ENCODE results near the gene SIM2.

Gene SIM2

DNA sequence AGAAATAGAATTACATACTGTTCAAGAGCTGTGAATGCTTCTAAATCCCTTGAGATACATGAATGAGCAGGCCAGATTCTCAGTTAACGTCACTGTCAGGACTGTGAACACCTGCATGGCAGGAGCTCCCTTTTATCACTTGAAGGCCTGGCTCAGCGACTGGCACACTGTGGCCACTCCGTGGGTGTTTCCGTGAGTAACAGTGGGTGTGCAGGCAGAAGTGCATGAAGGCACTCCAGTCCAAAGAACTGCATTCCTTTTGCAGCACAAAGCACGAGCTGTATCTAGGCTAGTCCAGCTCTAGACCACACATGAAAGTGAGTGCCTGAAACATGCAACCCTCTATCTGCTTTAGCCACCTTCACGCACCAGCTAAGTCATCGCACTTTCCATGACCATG lies 9.6 kb upstream of the SIM2 start:
- no peak for DNase-seq

DNA sequence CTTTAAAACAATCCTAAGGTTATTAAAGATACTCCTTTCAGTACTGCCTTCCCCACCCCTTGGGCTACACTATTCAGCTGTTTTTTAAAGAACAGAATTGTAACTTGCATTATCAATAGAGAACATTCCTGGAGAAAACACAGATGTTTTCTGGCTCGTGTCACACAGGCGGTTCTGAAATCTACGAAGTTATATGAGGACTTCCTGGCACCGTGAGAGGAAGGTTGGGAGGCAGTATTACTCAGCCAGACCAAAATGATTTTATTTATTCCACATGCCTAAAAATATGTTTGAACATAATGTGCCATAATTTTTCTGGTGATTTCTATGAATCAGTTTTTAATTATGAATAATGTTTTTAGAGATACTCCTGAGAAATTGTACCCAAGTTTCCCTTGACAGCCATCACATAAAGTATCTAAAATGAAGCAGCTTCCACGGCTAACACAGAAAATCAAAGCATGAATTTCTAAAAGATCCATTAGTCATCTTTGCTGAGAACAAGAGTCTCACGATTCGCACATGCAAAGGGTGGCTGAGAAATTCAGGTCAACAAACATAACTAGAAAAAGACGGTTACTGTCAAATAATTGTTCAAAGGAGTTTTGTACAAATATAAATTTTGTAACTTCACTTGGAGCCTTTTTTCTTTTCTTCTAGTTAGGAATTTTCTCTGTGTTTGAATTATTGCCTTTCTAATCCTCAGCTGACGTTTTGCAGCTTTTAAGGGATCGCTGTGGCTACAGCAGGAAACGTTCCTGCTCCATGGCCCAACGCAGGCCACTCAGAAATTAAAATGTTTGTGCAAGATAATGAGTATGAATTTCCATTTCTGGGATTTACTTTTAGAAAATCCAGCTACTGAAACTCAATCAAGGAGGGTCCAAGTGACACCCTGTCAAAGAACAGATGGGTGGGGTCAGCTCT lies 8.0 kb upstream of the SIM2 start:
- no peak for DNase-seq

DNA sequence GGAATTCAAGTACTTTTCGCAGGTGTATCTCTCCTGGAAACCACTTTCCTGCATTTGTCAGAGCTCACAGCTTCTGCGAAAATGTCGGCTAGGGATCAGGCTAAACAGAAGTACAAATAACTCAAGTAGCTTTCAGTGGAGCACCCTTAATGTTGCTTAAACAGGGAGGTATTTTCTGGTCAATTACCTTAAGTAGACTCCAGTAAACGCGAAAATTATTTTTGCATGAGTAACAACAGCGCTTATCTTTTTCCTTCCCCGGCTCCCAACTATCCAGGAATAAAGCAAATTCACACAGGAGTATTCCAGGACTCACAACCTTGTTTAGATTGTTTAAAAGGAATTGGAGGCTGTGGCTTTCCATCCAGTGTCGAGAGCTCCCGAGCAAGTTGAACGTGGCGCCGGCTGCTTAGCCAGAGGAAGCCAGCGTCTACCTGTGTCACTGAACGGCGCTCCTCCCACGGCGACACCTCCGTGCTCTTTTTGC lies 7.3 kb upstream of the SIM2 start:
- DNase-seq, result no peak

DNA sequence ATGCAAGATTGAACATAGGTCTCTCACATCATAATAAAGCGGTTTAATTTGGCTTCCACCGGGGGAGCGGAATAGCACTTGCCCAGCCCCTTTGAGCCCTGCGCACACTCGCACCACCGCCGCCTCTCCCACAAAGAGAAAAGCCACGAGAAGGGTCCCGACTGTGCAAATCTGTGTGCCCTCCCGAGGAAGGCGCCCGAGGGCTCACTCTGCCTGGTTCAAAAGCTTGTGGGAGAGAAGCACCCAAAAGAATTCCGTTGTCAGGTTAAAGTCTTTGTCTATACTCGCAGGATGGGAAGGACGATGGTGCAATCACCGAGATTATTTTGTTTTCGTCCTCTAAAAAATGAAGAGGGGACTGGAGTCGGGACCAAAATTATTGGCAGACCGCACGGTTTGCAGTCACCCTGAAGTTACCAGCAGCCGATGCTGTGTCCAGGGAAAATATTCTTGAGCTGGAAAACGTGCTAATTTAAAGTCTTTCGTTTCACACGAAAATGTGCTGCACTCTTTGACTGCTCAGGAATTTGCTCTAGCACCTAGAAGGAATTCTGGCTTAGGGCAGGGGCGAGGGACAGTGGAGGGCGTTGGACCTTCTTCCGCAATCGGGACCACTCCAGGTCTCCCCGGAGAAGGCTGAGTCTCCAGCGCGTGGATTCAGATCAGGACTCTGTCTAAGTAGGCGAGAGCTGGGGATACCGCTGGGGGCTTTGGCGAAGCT lies 6.6 kb upstream of the SIM2 start:
- DNase-seq, result no peak

DNA sequence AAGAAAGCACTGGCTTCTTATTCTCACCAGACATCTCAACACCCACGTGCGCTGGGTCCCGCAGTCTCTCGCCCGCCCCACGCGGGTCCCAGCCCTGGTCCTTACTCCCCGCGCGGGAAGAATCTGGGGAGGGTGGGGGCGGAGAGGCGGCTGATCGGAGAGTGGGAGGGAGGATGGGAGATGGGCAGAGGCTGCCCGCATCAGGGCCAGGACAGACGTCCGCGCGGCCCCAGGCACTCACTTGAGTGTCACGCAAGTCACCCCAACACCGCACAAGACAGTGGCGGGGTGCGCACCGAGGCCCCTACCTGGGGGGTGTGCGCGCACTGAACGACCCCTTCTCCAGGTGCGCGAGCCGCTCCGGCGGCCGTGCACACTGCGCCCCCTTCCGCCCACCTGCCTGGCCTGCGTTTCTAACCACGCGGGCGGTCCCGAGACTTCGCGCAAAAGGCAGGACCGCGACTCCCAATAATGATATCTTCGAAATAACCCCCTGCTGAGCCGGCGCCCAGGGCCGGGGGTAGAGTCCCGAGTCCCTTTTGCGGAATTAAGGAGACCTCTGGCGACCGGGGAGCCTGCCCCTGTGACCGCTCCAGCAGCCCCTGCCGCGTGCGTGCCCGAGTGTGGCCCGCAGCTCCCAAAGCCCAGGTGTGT lies 6.0 kb upstream of the SIM2 start:
- DNase-seq, result no peak

DNA sequence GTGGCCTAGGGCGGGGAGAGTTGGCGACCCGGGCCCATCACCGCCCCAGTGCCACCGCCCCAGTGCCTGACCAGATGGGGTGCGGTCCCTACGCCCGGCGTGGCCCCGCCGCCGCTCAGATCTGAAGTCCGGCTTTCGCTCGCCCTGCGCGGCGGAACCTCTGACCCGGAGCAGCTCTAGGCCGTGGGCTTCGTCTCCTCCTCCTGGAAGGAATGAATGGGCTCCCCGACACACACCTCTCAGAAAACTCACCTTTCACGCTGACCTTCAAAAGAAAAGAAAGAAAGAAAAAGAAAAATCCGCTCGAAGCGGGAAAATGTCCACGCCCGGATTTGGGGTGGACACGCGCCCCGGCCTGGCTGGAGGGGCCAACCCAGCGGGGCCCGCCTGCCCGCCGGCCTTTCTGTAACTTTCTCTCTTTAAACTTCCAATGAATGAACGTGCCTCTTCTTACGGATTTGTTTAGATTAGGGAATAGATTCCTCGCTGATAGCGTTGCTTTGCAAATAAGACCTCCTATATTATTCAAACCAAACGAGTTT lies 5.4 kb upstream of the SIM2 start:
- DNase-seq, result no peak

DNA sequence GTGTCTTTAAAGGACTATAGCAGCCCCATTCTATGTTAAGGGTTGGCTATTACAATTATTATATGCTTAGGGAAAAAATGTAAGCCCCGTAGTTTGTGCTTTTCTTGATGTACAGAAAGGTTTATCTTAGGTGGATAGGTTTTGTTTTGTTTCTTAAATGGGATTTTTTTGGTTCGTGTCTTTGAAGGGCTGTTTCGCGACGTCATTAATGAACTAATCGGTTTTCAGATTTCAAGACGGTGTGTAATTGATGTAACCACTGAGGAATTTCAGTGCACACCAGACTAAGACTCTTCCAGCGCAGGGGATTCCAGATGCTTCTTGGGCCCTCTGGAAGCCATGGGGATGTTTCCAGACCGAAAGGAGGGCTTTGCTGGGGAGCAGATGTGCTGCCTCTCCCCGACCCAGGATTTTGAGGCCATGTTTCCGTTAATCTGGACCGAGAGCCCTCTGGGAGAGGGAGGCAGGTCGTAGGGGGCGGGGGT lies 4.8 kb upstream of the SIM2 start:
- DNase-seq, result no peak

DNA sequence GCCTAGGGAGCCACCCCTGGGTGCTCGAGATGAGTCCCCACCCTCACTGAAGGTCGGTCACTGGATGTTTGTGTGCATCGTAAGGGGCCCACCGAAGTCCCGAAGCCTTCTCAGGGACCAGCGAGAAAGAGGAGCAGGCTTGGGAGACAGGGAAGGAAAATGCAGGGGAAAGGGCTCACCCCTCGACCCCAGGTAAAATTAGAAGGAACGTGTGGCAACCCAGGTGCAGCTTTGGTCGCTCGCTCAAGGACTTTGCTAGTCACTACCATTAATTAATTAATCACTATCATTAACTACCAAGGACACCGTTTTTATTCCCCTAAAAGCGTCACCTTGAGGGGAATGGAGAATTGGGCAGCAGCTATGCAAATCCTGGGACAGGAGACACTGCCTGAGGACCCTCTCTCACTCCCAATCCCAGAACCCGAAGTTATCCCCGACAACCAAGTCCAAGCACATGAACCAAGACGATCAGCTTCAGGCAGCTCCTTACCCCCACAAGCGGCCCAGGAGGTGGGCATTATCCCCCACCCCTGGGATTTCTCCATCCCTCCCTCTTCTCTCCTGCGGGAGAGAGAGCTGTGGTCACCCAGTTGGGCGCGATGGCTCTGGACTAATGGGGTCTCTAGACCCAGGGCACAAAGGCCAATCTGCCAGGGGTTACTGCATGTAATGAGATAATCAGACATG lies 4.2 kb upstream of the SIM2 start:
- DNase-seq, result no peak

DNA sequence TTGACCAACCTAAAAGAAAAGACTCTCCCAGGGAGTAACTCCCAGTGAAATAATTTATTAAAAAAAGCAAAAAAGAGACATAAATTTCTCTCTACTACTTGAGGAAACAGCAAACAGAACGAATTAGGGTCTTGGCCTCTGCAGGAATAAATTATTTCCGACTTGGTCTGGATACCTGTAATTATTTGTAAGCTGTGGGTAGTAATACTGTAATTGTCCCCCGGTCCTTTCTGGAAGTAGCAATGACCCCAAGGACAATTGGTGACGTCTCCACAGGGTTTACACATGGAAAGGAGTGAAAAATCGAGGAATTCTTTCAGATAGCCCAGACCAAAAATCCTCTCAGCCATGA lies 3.7 kb upstream of the SIM2 start:
- no peak for DNase-seq

DNA sequence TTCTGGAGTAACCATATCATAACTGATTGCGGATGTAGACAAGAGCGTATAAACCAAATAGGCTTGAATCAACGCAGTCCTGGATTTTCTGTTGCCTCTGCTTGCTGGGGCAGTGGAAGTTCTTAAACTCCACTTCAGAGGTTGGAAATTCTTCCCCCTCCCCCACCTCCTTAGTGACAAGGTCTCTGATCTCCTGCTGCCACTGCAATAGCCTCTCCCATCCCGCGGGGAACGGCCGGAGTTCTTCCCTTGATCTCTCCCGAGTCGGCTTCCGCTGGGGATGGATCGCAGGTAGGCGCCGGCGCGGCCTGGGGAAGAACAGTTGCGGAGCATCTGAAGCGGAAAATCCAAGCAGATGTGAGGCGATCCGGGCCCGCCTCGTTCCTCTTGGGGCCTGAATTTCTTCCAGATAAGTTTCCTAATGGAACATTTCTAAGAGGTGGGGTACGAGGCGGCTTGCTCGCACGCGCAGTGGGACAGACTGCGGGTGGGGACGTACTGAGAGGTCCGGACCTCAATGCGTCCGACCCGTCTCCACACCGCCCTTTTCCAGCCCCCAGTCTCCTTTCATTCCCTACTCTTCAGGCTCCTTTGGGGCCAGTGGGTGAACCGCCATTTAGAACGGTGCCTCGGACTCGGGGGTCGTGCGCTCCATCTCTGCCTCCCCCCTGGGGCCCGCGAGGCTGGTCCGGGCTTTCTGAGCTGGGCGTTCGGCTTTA lies 3.1 kb upstream of the SIM2 start:
- DNase-seq, result no peak

DNA sequence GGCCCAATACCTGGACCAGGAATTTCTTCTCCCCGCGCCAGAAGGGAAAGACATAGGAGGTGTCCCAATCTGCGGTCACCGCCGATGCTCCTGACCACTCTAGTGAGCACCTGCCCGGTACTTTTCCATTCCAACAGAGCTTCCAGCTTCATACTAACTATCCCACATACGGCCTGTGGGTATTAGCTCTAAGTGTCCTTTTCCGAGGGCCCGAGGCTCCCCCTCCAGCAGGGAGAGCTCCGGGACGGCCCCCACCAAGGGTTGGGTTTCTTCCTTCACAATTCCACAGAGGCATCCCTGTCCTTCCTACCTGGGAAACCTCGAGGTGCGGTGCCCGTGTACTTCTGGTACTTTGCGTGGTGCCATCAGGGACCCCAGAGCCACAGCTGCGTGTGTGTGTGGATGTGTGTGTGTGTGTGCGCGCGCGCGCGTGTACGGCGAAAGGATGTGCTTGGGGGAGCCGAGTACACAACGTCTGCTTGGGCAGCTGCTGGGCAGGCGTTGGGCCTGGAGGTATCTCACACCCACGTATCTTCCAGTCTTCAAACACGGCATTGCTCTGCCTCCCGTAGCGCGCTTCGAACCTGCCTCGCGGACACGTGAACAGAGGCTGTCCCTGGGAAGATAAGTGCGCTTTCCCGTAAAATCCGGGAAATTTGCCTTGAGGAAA lies 2.4 kb upstream of the SIM2 start:
- DNase-seq, result no peak

DNA sequence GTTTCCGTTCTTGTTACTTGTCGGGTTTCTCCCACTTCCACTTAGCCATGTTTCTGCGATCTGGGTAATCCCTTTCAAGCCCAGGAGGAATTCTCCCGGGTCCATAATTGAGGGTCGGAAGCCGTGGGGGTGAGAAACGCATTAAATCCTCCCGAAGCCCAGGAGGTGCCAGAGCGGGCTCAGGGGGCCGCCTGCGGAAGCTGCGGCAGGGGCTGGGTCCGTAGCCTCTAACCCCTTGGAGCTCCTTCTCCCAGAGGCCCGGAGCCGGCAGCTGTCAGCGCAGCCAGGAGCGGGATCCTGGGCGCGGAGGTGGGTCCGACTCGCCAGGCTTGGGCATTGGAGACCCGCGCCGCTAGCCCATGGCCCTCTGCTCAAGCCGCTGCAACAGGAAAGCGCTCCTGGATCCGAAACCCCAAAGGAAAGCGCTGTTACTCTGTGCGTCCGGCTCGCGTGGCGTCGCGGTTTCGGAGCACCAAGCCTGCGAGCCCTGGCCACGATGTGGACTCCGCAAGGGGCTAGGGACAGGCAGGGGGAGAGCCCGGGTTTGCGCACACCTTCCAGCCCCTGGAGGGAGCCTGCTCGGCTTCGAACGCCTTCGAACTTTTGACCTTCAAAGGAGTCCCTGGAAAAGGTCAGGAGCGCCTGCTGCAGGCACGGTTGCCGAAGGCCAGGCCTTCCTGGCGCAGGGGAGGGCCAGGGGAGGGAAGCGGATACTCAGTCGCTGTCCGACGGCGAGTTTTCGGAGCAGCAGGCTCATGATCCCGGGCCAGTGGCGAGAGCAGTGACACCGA lies 1.7 kb upstream of the SIM2 start:
- DNase-seq, result no peak

DNA sequence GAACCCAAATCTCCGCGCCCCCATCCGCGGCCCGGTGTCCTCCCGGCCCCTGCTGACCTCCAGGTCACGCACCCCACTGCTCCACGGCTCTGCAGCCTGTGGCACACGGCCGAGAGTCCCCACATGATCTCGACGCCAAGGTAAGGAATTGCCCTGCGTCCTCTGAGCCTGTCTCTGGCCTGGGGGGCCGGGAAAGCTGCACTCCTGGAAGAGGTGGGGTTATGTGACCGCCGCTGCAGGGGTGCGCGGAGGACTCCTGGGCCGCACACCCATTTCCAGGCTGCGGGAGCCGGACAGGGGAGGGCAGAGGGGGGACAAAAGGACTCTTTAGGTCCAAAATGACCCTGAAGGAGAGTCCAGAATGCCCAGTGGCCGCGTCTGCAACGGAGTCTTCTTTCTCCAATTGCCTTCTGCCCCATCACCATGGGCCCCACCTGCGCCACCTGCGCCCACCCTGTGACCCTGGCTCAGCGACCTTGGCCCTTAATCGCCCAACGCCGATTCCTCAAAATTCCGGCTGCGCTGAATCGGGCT lies 997 bp upstream of the SIM2 start:
- no peak for DNase-seq

DNA sequence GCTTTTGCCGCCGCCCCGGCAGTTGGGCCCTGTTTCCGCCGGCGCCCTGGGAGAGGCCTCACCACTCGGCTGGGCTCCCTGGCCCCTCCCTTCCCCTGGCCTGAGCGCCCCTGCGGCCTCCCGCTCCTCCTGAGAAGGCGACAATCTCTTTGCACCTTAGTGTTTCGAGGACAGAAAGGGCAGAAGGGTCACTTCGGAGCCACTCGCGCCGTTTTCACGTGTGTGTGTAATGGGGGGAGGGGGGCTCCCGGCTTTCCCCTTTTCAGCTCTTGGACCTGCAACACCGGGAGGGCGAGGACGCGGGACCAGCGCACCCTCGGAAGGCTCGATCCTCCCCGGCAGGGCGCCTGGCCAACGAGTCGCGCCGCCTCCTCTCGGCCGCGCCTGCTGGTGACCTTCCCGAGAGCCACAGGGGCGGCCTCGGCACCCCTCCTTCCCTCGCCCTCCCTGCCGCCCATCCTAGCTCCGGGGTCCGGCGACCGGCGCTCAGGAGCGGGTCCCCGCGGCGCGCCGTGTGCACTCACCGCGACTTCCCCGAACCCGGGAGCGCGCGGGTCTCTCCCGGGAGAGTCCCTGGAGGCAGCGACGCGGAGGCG lies 432 bp upstream of the SIM2 start:
- no peak for DNase-seq

DNA sequence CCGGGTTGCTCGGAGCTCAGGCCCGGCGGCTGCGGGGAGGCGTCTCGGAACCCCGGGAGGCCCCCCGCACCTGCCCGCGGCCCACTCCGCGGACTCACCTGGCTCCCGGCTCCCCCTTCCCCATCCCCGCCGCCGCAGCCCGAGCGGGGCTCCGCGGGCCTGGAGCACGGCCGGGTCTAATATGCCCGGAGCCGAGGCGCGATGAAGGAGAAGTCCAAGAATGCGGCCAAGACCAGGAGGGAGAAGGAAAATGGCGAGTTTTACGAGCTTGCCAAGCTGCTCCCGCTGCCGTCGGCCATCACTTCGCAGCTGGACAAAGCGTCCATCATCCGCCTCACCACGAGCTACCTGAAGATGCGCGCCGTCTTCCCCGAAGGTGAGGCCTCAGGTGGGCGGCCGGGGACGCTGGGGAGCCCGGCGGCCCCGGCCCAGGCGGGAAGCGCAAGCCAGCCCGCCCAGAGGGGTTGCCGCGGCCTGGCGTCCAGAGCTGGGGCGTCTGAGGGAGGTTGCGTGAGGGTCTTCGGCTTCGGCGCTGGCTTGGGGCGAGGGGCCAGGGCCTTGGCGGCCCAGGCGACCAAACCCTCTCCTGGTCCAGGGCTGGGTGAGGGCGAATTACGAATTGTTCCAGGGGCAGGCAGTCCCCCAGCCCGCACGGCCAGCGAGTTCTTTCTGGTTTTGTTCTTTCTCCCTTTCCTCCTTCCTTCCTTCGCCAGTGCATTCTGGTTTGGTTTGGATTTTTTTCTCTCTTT lies 805 bp downstream of the SIM2 start:
- no peak for DNase-seq

DNA sequence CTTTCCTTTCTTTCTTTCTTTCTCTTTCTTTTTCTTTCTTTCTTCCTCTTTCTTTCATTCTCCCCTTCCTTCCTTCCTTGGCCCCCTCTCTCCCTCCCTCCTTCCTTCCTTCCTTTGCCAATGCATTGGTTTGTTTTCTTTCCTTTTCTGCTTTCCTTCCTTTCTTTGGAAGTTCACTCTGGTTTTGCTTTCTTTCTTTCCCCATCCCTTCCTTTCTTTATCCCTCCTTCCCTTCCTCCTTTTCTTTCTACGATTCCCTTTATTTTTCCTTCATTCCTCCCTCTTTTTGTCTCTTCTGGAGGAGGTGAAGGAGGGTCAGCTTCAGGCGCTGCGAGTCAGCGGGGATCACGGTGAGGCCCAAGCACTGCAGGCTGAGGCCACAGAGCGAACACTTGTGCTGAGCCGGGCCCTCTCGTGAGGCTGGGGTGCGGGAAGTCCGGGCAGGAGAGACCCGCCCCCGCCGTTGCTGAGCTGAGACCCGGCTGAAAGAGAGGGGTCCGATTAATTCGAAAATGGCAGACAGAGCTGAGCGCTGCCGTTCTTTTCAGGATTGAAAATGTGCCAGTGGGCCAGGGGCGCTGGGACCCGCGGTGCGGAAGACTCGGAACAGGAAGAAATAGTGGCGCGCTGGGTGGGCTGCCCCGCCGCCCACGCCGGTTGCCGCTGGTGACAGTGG lies 1.5 kb downstream of the SIM2 start:
- no peak for DNase-seq

DNA sequence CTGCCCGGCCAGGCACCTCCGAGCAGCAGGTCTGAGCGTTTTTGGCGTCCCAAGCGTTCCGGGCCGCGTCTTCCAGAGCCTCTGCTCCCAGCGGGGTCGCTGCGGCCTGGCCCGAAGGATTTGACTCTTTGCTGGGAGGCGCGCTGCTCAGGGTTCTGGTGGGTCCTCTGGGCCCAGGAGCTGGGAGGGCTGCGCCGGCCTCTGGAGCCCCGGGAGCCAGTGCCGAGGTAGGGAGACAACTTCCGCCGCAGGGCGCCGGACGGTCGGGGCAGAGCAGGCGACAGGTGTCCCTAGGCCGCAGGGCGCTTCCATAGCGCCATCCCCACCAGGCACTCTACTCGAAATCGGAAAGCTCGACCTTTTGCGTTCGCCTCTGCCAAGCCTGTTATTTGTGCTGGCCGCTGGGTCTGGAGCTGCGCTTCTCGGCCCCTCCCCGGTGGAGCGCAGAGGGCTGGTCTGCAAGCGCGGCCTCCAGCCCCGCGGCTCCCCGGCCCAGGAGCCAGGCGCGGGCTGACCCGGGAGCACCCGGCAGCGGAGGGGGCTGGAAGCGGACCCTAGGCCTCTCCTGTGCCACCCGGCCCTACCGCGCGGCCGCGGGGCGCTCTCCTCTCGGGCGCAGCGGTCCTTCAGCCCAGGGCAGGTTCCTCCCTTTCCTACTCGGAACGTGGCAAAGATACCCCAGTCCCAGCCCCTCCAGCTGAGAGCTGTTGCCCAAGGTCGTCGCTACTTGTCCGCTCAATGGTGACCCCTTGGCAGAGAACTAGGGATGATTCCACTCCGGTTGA lies 2.2 kb downstream of the SIM2 start:
- no peak for DNase-seq
